Thoracic aorta endothelial cell (primary cell): ENCODE measurements around the gene IFNW1. TPM values are rescaled to one million over a fixed set of nuclear protein-coding genes. Genes with fewer than 3 reads are reported as not detected.

ENCODE experiments used
- small RNA-seq: library from RNA; depleted of rRNA; stranded (forward); fragments of <200 nt; gene quantifications from one replicate; pipeline ENCODE3, GENCODE V24; 2012
- total RNA-seq: library from RNA; depleted of rRNA; stranded (reverse); fragments of >200 nt; gene quantifications from 2 replicates; pipeline ENCODE4 v1.2.3, GENCODE V29; 2012

Gene IFNW1
- not detected in 2 replicates for total RNA-seq

DNA sequence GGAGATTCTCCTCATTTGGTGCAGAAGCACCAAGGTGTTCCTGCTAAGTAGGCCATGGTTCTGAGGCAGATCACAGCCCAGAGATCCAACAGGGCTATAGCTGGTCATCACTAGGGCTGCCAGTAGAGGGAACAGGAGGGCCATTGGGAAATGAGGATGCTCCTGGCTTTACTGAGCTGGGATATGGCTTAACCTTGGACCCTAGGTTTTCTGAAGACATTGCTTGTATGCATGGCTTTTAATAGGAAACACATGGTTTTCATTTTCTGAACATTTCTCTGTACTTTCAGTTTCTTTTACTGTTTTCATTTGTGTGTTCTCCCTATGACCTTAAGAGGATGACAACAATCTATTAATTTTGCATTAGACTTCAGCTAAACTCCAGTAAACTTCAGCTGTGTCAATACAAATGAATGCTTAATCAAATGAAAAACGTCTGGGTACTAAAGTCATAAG is at the start of gene IFNW1:
IFNW1 (minus strand) TSS at position 406 of the 456 bp plus-strand sequence; CDS start at position 144, 262 bp downstream.

DNA sequence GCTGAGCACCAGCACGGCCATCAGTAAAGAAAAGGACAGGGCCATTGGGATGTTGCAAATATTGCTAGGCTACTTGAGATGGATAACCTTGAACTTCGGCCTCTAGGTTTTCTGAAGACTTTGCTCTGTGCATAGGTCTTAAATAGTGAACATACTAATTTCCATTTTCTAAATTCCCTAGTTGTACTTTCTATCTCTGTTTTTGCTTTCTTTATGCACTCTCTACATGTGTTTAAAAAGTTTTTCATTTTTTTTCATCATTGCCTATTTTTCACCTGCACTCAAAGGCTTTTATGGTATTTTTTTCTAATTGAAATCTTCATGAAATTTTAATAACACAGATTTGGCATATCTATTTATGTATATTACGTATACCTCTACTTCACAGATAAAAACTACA is 45.9 kb upstream of the IFNW1 start, which contains the start of gene IFNA4:
IFNA4 (minus strand) TSS at position 101 of the 400 bp plus-strand sequence; CDS start at position 45, 56 bp downstream.

DNA sequence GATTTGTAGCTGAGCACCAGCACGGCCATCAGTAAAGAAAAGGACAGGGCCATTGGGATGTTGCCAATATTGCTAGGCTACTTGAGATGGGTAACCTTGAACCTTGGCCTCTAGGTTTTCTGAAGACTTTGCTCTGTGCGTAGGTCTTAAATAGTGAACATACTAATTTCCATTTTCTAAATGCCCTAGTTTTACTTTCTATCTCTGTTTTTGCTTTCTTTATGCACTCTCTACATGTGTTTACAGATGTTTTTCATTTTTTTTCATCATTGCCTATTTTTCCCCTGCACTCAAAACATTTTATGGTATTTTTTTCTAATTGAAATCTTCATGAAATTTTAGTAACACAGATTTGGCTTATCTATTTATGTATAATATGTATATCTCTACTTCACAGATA is 24.9 kb upstream of the IFNW1 start, which contains the start of gene IFNA21:
IFNA21 (minus strand) TSS at position 101 of the 400 bp plus-strand sequence; CDS start at position 53, 48 bp downstream.

Small RNA genes lying within 50 kb of the gene (small RNA-seq; reads per million reads assigned to genes)
- gene IFNWP4 = not detected
- not detected for gene RF00019

Other genes with a start within 250 kb of the IFNW1 start
- gene HACD4, start 110.2 kb downstream of the IFNW1 start, total RNA-seq = 1.1 and 2.2 TPM in 2 replicates
- not detected in 2 replicates for gene IFNB1, start 63.9 kb downstream of the IFNW1 start, total RNA-seq
- not detected in 2 replicates for gene IFNA21, start 24.8 kb upstream of the IFNW1 start, total RNA-seq
- not detected in 2 replicates for gene IFNA4, start 45.8 kb upstream of the IFNW1 start, total RNA-seq
- not detected in 2 replicates for gene IFNA7, start 60.4 kb upstream of the IFNW1 start, total RNA-seq
- gene IFNA10, start 65.3 kb upstream of the IFNW1 start, total RNA-seq = not detected in 2 replicates
- not detected in 2 replicates for gene IFNA16, start 75.5 kb upstream of the IFNW1 start, total RNA-seq
- gene IFNA17, start 86.4 kb upstream of the IFNW1 start, total RNA-seq = not detected in 2 replicates
- not detected in 2 replicates for gene IFNA14, start 98.2 kb upstream of the IFNW1 start, total RNA-seq
- not detected in 2 replicates for gene IFNA5, start 163.5 kb upstream of the IFNW1 start, total RNA-seq
- 46.5 and 57.7 TPM in 2 replicates for gene KLHL9, start 193.6 kb upstream of the IFNW1 start, total RNA-seq
- gene IFNA6, start 209.1 kb upstream of the IFNW1 start, total RNA-seq = 0.22 TPM in 1 of 2 replicates, not detected in the other
- not detected in 2 replicates for gene IFNA13, start 226.2 kb upstream of the IFNW1 start, total RNA-seq
- not detected in 2 replicates for gene IFNA2, start 243.6 kb upstream of the IFNW1 start, total RNA-seq